Ascending aorta (tissue), 2 donors: ENCODE data around the gene AJUBA. TPM values are rescaled to one million over a fixed set of nuclear protein-coding genes. Genes with fewer than 3 reads are reported as not detected.

Experiments
- DNase-seq, 2 donors: peaks; one replicate each; pipeline ENCODE4 v3.0.0-alpha.2; 2019; ENCODE audit warnings: low spot score in 2 of 2
- H3K27ac ChIP-seq, 2 donors: fragments of 200-600 bp; sonication (generic); one replicate each; pipeline ENCODE4 v1.5.1; 2016 to 2017; ENCODE audit warnings: mild to moderate bottlenecking in 1 of 2
- H3K27me3 ChIP-seq: fragments of 200-600 bp; sonication (generic); one replicate; pipeline ENCODE4 v1.5.1; 2017
- H3K36me3 ChIP-seq, 2 donors: fragments of 200-600 bp; sonication (generic); one replicate each; pipeline ENCODE4 v1.5.1; 2016
- H3K4me1 ChIP-seq, 2 donors: fragments of 200-600 bp; sonication (generic); one replicate each; pipeline ENCODE4 v1.5.1; 2016 to 2017; ENCODE audit warnings: mild to moderate bottlenecking in 1 of 2
- H3K4me3 ChIP-seq, 2 donors: fragments of 200-600 bp; sonication (generic); one replicate each; pipeline ENCODE4 v1.5.1; 2016 to 2017; ENCODE audit warnings: mild to moderate bottlenecking in 1 of 2
- H3K9me3 ChIP-seq, 2 donors: fragments of 200-600 bp; sonication (generic); one replicate each; pipeline ENCODE4 v1.5.1; 2016
- CTCF ChIP-seq, 3 experiments: fragments of 200-600 bp in 2 of 3; fragments of 450-650 bp in 1 of 3; sonication (generic) in 2 of 3; IDR thresholded peaks; one replicate each; pipeline ENCODE4 v1.5.1; 2016 to 2019; ENCODE audit warnings: antibody characterized with exemption in 3 of 3, mild to moderate bottlenecking in 1 of 3, moderate library complexity in 1 of 3
- intact Hi-C: fragments of 100-400 bp; cut with DNase I; formaldehyde crosslinking; loops from one replicate; pipeline ENCODE4 v1.15.1; 2023
- total RNA-seq: library from RNA; depleted of rRNA; stranded (reverse); fragments of >200 nt; gene quantifications from one replicate; pipeline ENCODE4 v1.1.0, GENCODE V29; 2016

The AJUBA gene
- total RNA-seq, 1 donor from 2014 or later, result 11.6 TPM

- intact Hi-C loops, result loop anchor here (1.0 to 10.0 kb wide), 8 partner anchors 11 to 537 kb away; partner anchors contain the start of genes AJUBA, BCL2L2, CDH24 and HAUS4
- no peaks in the 10 kb centered on the region for H3K9me3 ChIP-seq
- H3K27ac ChIP-seq, result peak overlapping the region; percentile 85
- H3K4me3 ChIP-seq, result peak overlapping the region; percentile 50 to 85
- peaks cover 14 to 15% of the 10 kb centered on the region in 2 donors for H3K36me3 ChIP-seq
- TF ChIP-seq CTCF (IDR thresholded peaks at IDR 0.05), result no peak
- H3K27me3 ChIP-seq, result no peaks in the 10 kb centered on the region
- DNase-seq, result no peak
- peaks cover 0 to 14% of the 10 kb centered on the region in 2 donors for H3K4me1 ChIP-seq
Measured at GRCh38 chr14:22929961-22930364, 52.4 kb downstream of the AJUBA start.

- Histone ChIP-seq H3K9me3 (no peaks in the 10 kb centered on the region), H3K27me3 (no peaks in the 10 kb centered on the region), H3K36me3 (peaks cover 20 to 22% of the 10 kb centered on the region in 2 donors), H3K4me1 (peaks cover 0 to 14% of the 10 kb centered on the region in 2 donors), H3K4me3 (peak within 1 kb of the TSS; percentile 85 to 87), H3K27ac (peak within 1 kb of the TSS; percentile 87 to 91)
- TF ChIP-seq CTCF (IDR thresholded peaks at IDR 0.05), result no peak
- peak; percentile 99 to 100 for DNase-seq
- intact Hi-C loops, result loop anchor here (1.0 to 10.0 kb wide), 4 partner anchors 10 to 538 kb away; partner anchors contain the start of genes BCL2L2, LRP10, NGDN and PPP1R3E
Measured at GRCh38 chr14:22929104-22929960, 53.0 kb downstream of the AJUBA start, which contains the start of gene PRMT5. PRMT5 (minus strand) TSS chr14:22929376; CDS start chr14:22929361, 15 bp downstream.

- Histone ChIP-seq H3K9me3 (no peaks in the 10 kb centered on the region), H3K4me1 (peaks cover 0 to 14% of the 10 kb centered on the region in 2 donors), H3K27ac (peak overlapping the region; percentile 87 to 91), H3K36me3 (peaks cover 29 to 30% of the 10 kb centered on the region in 2 donors), H3K27me3 (no peaks in the 10 kb centered on the region), H3K4me3 (peak overlapping the region; percentile 85 to 87)
- no peak for TF ChIP-seq CTCF (IDR thresholded peaks at IDR 0.05)
- intact Hi-C loops, result loop anchor here (1.0 to 10.0 kb wide), 4 partner anchors 9 to 539 kb away; partner anchors contain the start of genes BCL2L2, LRP10, NGDN and PPP1R3E
- DNase-seq, result no peak
Measured at GRCh38 chr14:22928237-22929103, 53.9 kb downstream of the AJUBA start.

GRCh38 chr14:22926316-22926715 is 56.0 kb downstream of the AJUBA start:
- H3K36me3 ChIP-seq, result peaks cover 40 to 47% of the 10 kb centered on the region in 2 donors
- DNase-seq, result no peak
- H3K9me3 ChIP-seq, result no peaks in the 10 kb centered on the region
- TF ChIP-seq CTCF (IDR thresholded peaks at IDR 0.05), result no peak
- H3K4me3 ChIP-seq, result no peak overlapping the region
- H3K27me3 ChIP-seq, result no peaks in the 10 kb centered on the region
- H3K4me1 ChIP-seq, result peaks cover 0 to 14% of the 10 kb centered on the region in 2 donors
- intact Hi-C loops, result loop anchor here (5.0 to 10.0 kb wide), 2 partner anchors 378 to 541 kb away; partner anchors contain the start of genes BCL2L2, NGDN and PPP1R3E
- no peak overlapping the region for H3K27ac ChIP-seq

GRCh38 chr14:22925513-22925912 is 56.8 kb downstream of the AJUBA start:
- H3K4me1 ChIP-seq, result peaks cover 0 to 14% of the 10 kb centered on the region in 2 donors
- TF ChIP-seq CTCF (IDR thresholded peaks at IDR 0.05), result no peak
- H3K9me3 ChIP-seq, result no peaks in the 10 kb centered on the region
- no peak overlapping the region for H3K4me3 ChIP-seq
- no peaks in the 10 kb centered on the region for H3K27me3 ChIP-seq
- no peak for DNase-seq
- peaks cover 47 to 49% of the 10 kb centered on the region in 2 donors for H3K36me3 ChIP-seq
- intact Hi-C loops, result loop anchor here (5.0 to 10.0 kb wide), 2 partner anchors 379 to 542 kb away; partner anchors contain the start of genes BCL2L2, NGDN and PPP1R3E
- no peak overlapping the region for H3K27ac ChIP-seq
